HG02571 (cell line): ENCODE results near the gene COL18A1.

Experiments
- ATAC-seq: cut with Tn5 transposase; IDR thresholded peaks from one replicate; pipeline ENCODE4 v1.9.1; 2021; ENCODE audit warnings: mild to moderate bottlenecking, moderate library complexity; ENCODE audit not compliant: unreplicated experiment

The COL18A1 gene

GRCh38 chr21:45464309-45464708 is 59.3 kb downstream of the COL18A1 start:
- no peak for ATAC-seq

GRCh38 chr21:45465105-45465504 is 60.1 kb downstream of the COL18A1 start:
- no peak for ATAC-seq

- ATAC-seq: no peak
Measured at GRCh38 chr21:45465611-45466329, 60.8 kb downstream of the COL18A1 start.

- no peak for ATAC-seq
Measured at GRCh38 chr21:45466330-45467220, 61.6 kb downstream of the COL18A1 start.

- no peak for ATAC-seq
Measured at GRCh38 chr21:45467221-45467779, 62.3 kb downstream of the COL18A1 start.

GRCh38 chr21:45468051-45468970 is 63.3 kb downstream of the COL18A1 start:
- no peak for ATAC-seq

- no peak for ATAC-seq
Measured at GRCh38 chr21:45468971-45469272, 64.0 kb downstream of the COL18A1 start.

GRCh38 chr21:45469273-45470086 is 64.5 kb downstream of the COL18A1 start:
- ATAC-seq: no peak

DNA sequence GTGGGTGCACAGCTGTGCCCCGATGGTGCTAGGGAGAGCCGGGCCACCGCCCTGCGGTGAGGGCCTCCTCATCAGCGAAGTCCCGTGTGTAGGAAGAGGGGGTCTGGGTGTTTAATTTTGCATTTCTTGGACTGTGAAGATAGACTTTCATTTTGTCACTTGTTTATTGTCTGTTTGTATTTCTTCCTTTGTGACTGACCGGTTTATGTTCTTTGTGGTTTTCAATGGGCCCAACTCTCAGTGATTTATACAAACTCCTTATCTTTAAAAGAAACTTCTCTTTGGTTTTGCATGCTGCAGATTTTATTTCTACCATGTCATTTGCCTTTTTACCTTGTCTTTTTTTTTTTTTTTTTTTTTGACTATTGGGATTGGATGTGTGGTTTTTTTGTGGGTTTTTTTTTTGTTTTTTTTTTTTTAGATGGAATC is 65.1 kb downstream of the COL18A1 start:
- no peak for ATAC-seq

GRCh38 chr21:45470773-45471524 is 66.0 kb downstream of the COL18A1 start:
- ATAC-seq: no peak

- ATAC-seq: no peak
Measured at GRCh38 chr21:45471525-45472221, 66.7 kb downstream of the COL18A1 start.

DNA sequence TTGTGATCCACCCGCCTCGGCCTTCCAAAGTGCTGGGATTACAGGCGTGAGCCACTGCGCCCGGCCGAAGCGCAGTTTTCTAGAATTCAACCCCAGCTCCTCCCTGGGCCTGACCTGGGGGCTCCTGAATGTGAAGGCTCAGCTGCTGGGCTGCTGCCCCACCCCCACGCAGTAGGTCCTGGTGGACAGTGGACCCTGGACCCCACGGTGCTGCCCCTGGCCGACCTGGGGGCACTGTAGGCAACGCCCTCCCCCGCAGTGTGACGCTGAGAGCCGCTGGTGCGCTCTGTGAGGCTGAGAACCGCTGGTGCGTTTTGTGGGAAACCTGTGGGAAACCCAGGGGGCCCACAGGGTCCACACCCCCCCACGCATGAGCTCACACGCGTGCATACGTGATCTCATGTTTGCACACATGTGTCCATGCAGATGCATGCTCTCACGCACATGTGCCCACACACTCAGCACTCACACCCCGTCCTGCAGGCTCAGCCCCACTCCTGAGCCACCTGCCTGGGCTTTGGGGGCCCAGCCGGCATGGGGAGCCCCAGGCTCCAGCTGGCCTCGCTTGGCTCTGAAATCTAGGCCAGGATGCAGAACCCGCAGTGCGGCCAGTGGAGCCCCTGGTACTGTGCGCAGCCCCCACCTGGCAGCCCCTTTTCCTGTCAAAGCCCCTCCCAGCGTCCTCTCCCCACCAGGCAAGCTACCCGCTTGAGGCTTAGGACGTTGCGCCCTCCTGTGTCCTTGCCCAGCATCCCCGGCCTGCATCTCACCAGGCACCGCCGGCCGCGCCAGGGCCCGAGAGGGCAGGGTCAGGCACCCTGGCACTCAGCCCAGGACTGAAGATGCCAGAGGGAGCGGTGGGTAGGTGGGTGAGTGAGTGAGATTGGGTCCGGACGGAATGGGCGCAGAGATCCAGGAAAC is 67.7 kb downstream of the COL18A1 start:
- no peak for ATAC-seq

- ATAC-seq: no peak
Measured at GRCh38 chr21:45473496-45474322, 68.7 kb downstream of the COL18A1 start.

GRCh38 chr21:45474323-45474950 is 69.5 kb downstream of the COL18A1 start:
- ATAC-seq: no peak

GRCh38 chr21:45475004-45475685 is 70.2 kb downstream of the COL18A1 start:
- ATAC-seq: no peak
